Measurements from ENCODE around the gene CAST.

CAST gene

GRCh38 chr5:96679293-96679692 is 17.1 kb downstream of the CAST start:
- DNase-seq, result no peak

- no peak for DNase-seq
Observed at GRCh38 chr5:96680759-96681470, 18.7 kb downstream of the CAST start.

- DNase-seq, result no peak
Observed at GRCh38 chr5:96683392-96683791, 21.2 kb downstream of the CAST start.

- DNase-seq, result no peak
Observed at GRCh38 chr5:96683810-96684209, 21.6 kb downstream of the CAST start.

GRCh38 chr5:96687080-96687479 is 24.9 kb downstream of the CAST start:
- no peak for DNase-seq

GRCh38 chr5:96687812-96688453 is 25.8 kb downstream of the CAST start:
- DNase-seq, result peak; percentile 59

- DNase-seq, result no peak
Observed at GRCh38 chr5:96690861-96691260, 28.7 kb downstream of the CAST start.

GRCh38 chr5:96691503-96692303 is 29.5 kb downstream of the CAST start:
- no peak for DNase-seq

- no peak for DNase-seq
Observed at GRCh38 chr5:96692441-96692840, 30.3 kb downstream of the CAST start.

- no peak for DNase-seq
Observed at GRCh38 chr5:96699186-96699820, 37.1 kb downstream of the CAST start.

GRCh38 chr5:96702503-96703383 is 40.6 kb downstream of the CAST start:
- peak; percentile 82 for DNase-seq

- DNase-seq, result no peak
Observed at GRCh38 chr5:96703384-96703920, 41.3 kb downstream of the CAST start.

GRCh38 chr5:96703995-96704394 is 41.8 kb downstream of the CAST start:
- no peak for DNase-seq

GRCh38 chr5:96706433-96707111 is 44.4 kb downstream of the CAST start:
- no peak for DNase-seq

- no peak for DNase-seq
Observed at GRCh38 chr5:96708600-96708999, 46.4 kb downstream of the CAST start.

- DNase-seq, result no peak
Observed at GRCh38 chr5:96709152-96709821, 47.1 kb downstream of the CAST start.

- DNase-seq, result no peak
Observed at GRCh38 chr5:96712100-96712746, 50.0 kb downstream of the CAST start.

GRCh38 chr5:96714450-96714849 is 52.3 kb downstream of the CAST start:
- DNase-seq, result peak; percentile 20

- peak; percentile 89 for DNase-seq
Observed at GRCh38 chr5:96714951-96715451, 52.8 kb downstream of the CAST start.

GRCh38 chr5:96716007-96716406 is 53.8 kb downstream of the CAST start:
- no peak for DNase-seq

All from NCI-H2029 (cell line).